ENCODE data around the gene KIAA0513.

DNA sequence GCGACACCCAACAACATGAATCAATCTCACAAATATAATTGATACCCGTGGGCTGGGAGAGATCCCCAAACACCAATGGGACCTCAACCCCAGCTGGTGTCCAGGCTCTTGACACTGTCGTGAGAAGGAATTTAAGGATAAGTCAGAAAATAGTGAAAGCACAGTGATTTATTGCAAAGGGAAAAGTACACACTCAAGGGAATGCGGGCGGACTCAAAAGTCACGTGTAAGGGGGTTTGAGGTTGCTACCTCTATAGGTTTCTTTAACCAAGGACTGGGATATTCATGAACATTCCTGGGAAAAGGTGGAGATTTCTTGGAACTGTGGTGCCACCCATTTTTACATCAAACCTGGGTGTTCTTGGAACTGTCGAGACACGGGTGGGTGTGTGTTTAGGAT is 10.0 kb upstream of the KIAA0513 start:
- TF ChIP-seq, protein P1, sequence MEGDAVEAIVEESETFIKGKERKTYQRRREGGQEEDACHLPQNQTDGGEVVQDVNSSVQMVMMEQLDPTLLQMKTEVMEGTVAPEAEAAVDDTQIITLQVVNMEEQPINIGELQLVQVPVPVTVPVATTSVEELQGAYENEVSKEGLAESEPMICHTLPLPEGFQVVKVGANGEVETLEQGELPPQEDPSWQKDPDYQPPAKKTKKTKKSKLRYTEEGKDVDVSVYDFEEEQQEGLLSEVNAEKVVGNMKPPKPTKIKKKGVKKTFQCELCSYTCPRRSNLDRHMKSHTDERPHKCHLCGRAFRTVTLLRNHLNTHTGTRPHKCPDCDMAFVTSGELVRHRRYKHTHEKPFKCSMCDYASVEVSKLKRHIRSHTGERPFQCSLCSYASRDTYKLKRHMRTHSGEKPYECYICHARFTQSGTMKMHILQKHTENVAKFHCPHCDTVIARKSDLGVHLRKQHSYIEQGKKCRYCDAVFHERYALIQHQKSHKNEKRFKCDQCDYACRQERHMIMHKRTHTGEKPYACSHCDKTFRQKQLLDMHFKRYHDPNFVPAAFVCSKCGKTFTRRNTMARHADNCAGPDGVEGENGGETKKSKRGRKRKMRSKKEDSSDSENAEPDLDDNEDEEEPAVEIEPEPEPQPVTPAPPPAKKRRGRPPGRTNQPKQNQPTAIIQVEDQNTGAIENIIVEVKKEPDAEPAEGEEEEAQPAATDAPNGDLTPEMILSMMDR (IDR thresholded peaks at IDR 0.05) = no peak
- TF ChIP-seq POLR2A (IDR thresholded peaks at IDR 0.05) = no peak

Measured in Peyer's patch (tissue), 4 donors.